Lower leg skin (tissue), 3 donors: ENCODE measurements around the gene TMPRSS6.

Experiments
- POLR2A ChIP-seq, 2 donors: fragments of 450-650 bp; IDR thresholded peaks; one replicate each; pipeline ENCODE4 v1.6.1; 2016 to 2017; ENCODE audit warnings: antibody characterized with exemption in 2 of 2, mild to moderate bottlenecking in 1 of 2, moderate library complexity in 1 of 2
- TF ChIP-seq, protein P1 (sequence below), 3 donors: fragments of 450-650 bp; IDR thresholded peaks; one replicate each; pipeline ENCODE4 v1.5.1; 2016; ENCODE audit warnings: antibody characterized with exemption in 3 of 3, mild to moderate bottlenecking in 3 of 3, moderate library complexity in 2 of 3

DNA sequence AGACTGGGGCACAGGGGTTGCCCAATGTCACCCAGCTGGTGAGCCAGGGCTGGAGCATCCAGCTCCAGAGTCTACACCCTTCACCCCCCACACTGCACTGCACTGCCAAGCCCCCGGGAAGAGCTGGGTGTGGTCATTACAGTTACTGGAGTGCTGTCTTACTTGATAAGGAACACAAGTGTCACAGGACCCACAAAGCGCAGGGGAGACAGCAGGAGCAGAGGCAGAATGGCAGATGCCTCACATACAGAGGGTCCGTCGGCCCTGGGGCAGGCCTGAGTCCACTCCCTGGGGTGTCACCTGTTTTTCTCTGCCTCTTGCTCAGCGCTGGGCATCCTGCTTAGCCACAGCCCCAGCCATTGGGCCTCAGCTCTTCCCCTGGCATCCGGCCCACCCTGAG, 32.5 kb upstream of the TMPRSS6 start:
- TF ChIP-seq, protein P1, sequence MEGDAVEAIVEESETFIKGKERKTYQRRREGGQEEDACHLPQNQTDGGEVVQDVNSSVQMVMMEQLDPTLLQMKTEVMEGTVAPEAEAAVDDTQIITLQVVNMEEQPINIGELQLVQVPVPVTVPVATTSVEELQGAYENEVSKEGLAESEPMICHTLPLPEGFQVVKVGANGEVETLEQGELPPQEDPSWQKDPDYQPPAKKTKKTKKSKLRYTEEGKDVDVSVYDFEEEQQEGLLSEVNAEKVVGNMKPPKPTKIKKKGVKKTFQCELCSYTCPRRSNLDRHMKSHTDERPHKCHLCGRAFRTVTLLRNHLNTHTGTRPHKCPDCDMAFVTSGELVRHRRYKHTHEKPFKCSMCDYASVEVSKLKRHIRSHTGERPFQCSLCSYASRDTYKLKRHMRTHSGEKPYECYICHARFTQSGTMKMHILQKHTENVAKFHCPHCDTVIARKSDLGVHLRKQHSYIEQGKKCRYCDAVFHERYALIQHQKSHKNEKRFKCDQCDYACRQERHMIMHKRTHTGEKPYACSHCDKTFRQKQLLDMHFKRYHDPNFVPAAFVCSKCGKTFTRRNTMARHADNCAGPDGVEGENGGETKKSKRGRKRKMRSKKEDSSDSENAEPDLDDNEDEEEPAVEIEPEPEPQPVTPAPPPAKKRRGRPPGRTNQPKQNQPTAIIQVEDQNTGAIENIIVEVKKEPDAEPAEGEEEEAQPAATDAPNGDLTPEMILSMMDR (IDR thresholded peaks at IDR 0.05) = no peak
- TF ChIP-seq POLR2A (IDR thresholded peaks at IDR 0.05) = no peak
